Stimulated activated CD4-positive, alpha-beta T cell treated with anti-CD3 and anti-CD28 coated beads, Interleukin-1b, Interleukin-23, amount 100 ng/mL, for 1 hour (primary cell): Measurements from ENCODE around the gene MRGPRD.

Source experiments
- DNase-seq, 2 donors: peaks; one replicate each; pipeline ENCODE4 v3.0.0-alpha.2; 2020; ENCODE audit warnings: low read depth in 2 of 2

Gene MRGPRD

GRCh38 chr11:68980776-68981065 is at the start of gene MRGPRD:
MRGPRD (minus strand) TSS chr11:68980986; CDS start chr11:68980986, 0 bp downstream.
- no peak for DNase-seq

- no peak for DNase-seq
Observed at GRCh38 chr11:69030301-69030700, 49.5 kb upstream of the MRGPRD start.

- no peak for DNase-seq
Observed at GRCh38 chr11:69027704-69028372, 47.1 kb upstream of the MRGPRD start.

GRCh38 chr11:69024509-69024908 is 43.7 kb upstream of the MRGPRD start:
- DNase-seq = no peak

GRCh38 chr11:69022260-69022659 is 41.5 kb upstream of the MRGPRD start:
- DNase-seq = no peak

GRCh38 chr11:69018924-69019323 is 38.1 kb upstream of the MRGPRD start:
- DNase-seq = no peak

- DNase-seq = no peak
Observed at GRCh38 chr11:69017951-69018350, 37.2 kb upstream of the MRGPRD start.

GRCh38 chr11:69014898-69015549 is 34.2 kb upstream of the MRGPRD start:
- no peak for DNase-seq

GRCh38 chr11:69014084-69014851 is 33.5 kb upstream of the MRGPRD start:
- no peak for DNase-seq

- DNase-seq = no peak
Observed at GRCh38 chr11:69013009-69013951, 32.5 kb upstream of the MRGPRD start, which contains the start of gene MRGPRF. MRGPRF (minus strand) TSS chr11:69013246; CDS start chr11:69009901, 3,345 bp downstream.

- DNase-seq = no peak
Observed at GRCh38 chr11:69012092-69013008, 31.6 kb upstream of the MRGPRD start.

- DNase-seq = no peak
Observed at GRCh38 chr11:69011624-69012091, 30.9 kb upstream of the MRGPRD start.

GRCh38 chr11:69010964-69011623 is 30.3 kb upstream of the MRGPRD start:
- no peak for DNase-seq

- DNase-seq = no peak
Observed at GRCh38 chr11:69010361-69010891, 29.6 kb upstream of the MRGPRD start.

- no peak for DNase-seq
Observed at GRCh38 chr11:69009441-69010211, 28.8 kb upstream of the MRGPRD start.

- no peak for DNase-seq
Observed at GRCh38 chr11:69008737-69009440, 28.1 kb upstream of the MRGPRD start.

GRCh38 chr11:69007975-69008381 is 27.2 kb upstream of the MRGPRD start:
- no peak for DNase-seq

GRCh38 chr11:69006816-69007215 is 26.0 kb upstream of the MRGPRD start:
- DNase-seq = no peak
